H9 (cell line): Measurements from ENCODE around the gene RAB5IF. TPM values are rescaled to one million over a fixed set of nuclear protein-coding genes. Genes with fewer than 3 reads are reported as not detected.

Experiments used
- DNase-seq: peaks from one replicate; pipeline ENCODE4 v3.0.0-alpha.2; 2017
- H2AFZ ChIP-seq: one replicate; pipeline ENCODE4 v1.6.1; 2013; ENCODE audit warnings: mild to moderate bottlenecking, low read length, control low read depth, moderate library complexity
- H2AK5ac ChIP-seq: 2 replicates; pipeline ENCODE4 v1.6.1; 2013; ENCODE audit warnings: low read length, control low read depth, mixed read lengths; ENCODE audit not compliant: insufficient read length
- H2BK120ac ChIP-seq: one replicate; pipeline ENCODE4 v1.6.1; 2013; ENCODE audit warnings: low read depth, mild to moderate bottlenecking, low read length, control low read depth, inconsistent platforms; ENCODE audit not compliant: poor library complexity, severe bottlenecking
- H2BK12ac ChIP-seq: 2 replicates; pipeline ENCODE4 v1.6.1; 2013; ENCODE audit warnings: low read length, control low read depth, mixed read lengths, low read depth; ENCODE audit not compliant: insufficient read length
- H2BK15ac ChIP-seq: 2 replicates; pipeline ENCODE4 v1.6.1; 2013; ENCODE audit warnings: low read depth, low read length, control low read depth
- H2BK20ac ChIP-seq: one replicate; pipeline ENCODE4 v1.6.1; 2013; ENCODE audit warnings: low read depth, mild to moderate bottlenecking, low read length, control low read depth, inconsistent platforms; ENCODE audit not compliant: poor library complexity, severe bottlenecking
- H2BK5ac ChIP-seq: 2 replicates; pipeline ENCODE4 v1.6.1; 2013; ENCODE audit warnings: low read length, control low read depth, mixed read lengths; ENCODE audit not compliant: insufficient read length
- H3K14ac ChIP-seq: 2 replicates; pipeline ENCODE4 v1.6.1; 2013; ENCODE audit warnings: low read length, control low read depth; ENCODE audit not compliant: insufficient read depth
- H3K18ac ChIP-seq: 2 replicates; pipeline ENCODE4 v1.6.1; 2013; ENCODE audit warnings: low read depth, mild to moderate bottlenecking, mixed read lengths, low read length, control low read depth; ENCODE audit not compliant: insufficient read length
- H3K23ac ChIP-seq: 2 replicates; pipeline ENCODE4 v1.6.1; 2013; ENCODE audit warnings: low read length, control low read depth, mixed read lengths, low read depth; ENCODE audit not compliant: insufficient read length
- H3K23me2 ChIP-seq: 2 replicates; pipeline ENCODE4 v1.6.1; 2013; ENCODE audit warnings: low read depth, mild to moderate bottlenecking, mixed read lengths, low read length, control low read depth; ENCODE audit not compliant: insufficient read length, poor library complexity, severe bottlenecking
- H3K27ac ChIP-seq: 2 replicates; pipeline ENCODE4 v1.5.1; 2013; ENCODE audit warnings: low read length, control low read depth, mixed read lengths, low read depth; ENCODE audit not compliant: insufficient read length
- H3K27me3 ChIP-seq: 2 replicates; pipeline ENCODE4 v1.6.1; 2013; ENCODE audit warnings: low read length, control low read depth, inconsistent platforms; ENCODE audit not compliant: insufficient read depth
- H3K4ac ChIP-seq: 2 replicates; pipeline ENCODE4 v1.6.1; 2013; ENCODE audit warnings: low read depth, mild to moderate bottlenecking, control low read depth, inconsistent platforms, low read length, moderate library complexity
- H3K4me1 ChIP-seq: 2 replicates; pipeline ENCODE4 v1.6.1; 2013; ENCODE audit warnings: low read length, control low read depth, inconsistent platforms; ENCODE audit not compliant: insufficient read depth
- H3K4me2 ChIP-seq: 2 replicates; pipeline ENCODE4 v1.6.1; 2013; ENCODE audit warnings: low read length, control low read depth, mixed read lengths; ENCODE audit not compliant: insufficient read length, insufficient read depth
- H3K56ac ChIP-seq: 2 replicates; pipeline ENCODE4 v1.6.1; 2013; ENCODE audit warnings: low read depth, mild to moderate bottlenecking, mixed read lengths, low read length, control low read depth; ENCODE audit not compliant: insufficient read length
- H3K79me1 ChIP-seq: 2 replicates; pipeline ENCODE4 v1.6.1; 2013; ENCODE audit warnings: low read depth, mild to moderate bottlenecking, moderate library complexity, low read length, control low read depth, inconsistent platforms; ENCODE audit not compliant: insufficient read depth, poor library complexity, severe bottlenecking
- H3K79me2 ChIP-seq: 2 replicates; pipeline ENCODE4 v1.6.1; 2013; ENCODE audit warnings: low read length, control low read depth, inconsistent platforms; ENCODE audit not compliant: insufficient read depth
- H3K9ac ChIP-seq: 2 replicates; pipeline ENCODE4 v1.6.1; 2013; ENCODE audit warnings: low read length, control low read depth, mixed read lengths; ENCODE audit not compliant: insufficient read length; ENCODE audit errors: extremely low read depth
- H3K9me3 ChIP-seq: one replicate; pipeline ENCODE4 v1.6.1; 2013; ENCODE audit warnings: low read depth, low read length, inconsistent platforms; ENCODE audit not compliant: control insufficient read depth
- H3T11ph ChIP-seq: one replicate; pipeline ENCODE4 v1.6.1; 2013; ENCODE audit warnings: mild to moderate bottlenecking, low read length, control low read depth, inconsistent platforms
- H4K20me1 ChIP-seq: one replicate; pipeline ENCODE4 v1.6.1; 2013; ENCODE audit not compliant: control insufficient read depth, insufficient read length, insufficient read depth
- H4K5ac ChIP-seq: 2 replicates; pipeline ENCODE4 v1.6.1; 2013; ENCODE audit warnings: low read depth, mild to moderate bottlenecking, mixed read lengths, low read length, control low read depth; ENCODE audit not compliant: insufficient read length
- H4K8ac ChIP-seq: replicated peaks from 2 replicates; pipeline ENCODE4 v1.6.1; 2013; ENCODE audit warnings: low read length, control low read depth, mixed read lengths, low read depth; ENCODE audit not compliant: insufficient read length
- H4K91ac ChIP-seq: 2 replicates; pipeline ENCODE4 v1.6.1; 2013; ENCODE audit warnings: low read depth, mild to moderate bottlenecking, moderate library complexity, mixed read lengths, low read length, control low read depth; ENCODE audit not compliant: insufficient read length
- H3K27ac Mint-ChIP-seq, 3 experiments: 2 replicates in 2 of 3; 3 replicates in 1 of 3; pipeline ENCODE4 v1.8.0; 2020 to 2021; ENCODE audit warnings: mixed read lengths in 3 of 3, mild to moderate bottlenecking in 1 of 3, moderate library complexity in 1 of 3
- H3K27me3 Mint-ChIP-seq: 2 replicates; pipeline ENCODE4 v1.8.0; 2021; ENCODE audit warnings: low read depth, mild to moderate bottlenecking, moderate library complexity, mixed read lengths
- H3K36me3 Mint-ChIP-seq, 3 experiments: 2 replicates in 2 of 3; 3 replicates in 1 of 3; pipeline ENCODE4 v1.8.0; 2020 to 2021; ENCODE audit warnings: low read depth in 3 of 3, mixed read lengths in 3 of 3; ENCODE audit not compliant: insufficient read depth in 1 of 3
- H3K4me1 Mint-ChIP-seq, 2 experiments: 2 replicates each; pipeline ENCODE4 v1.8.0; 2020; ENCODE audit warnings: mixed read lengths in 2 of 2
- H3K4me3 Mint-ChIP-seq, 2 experiments: 2 replicates in 1 of 2; 3 replicates in 1 of 2; pipeline ENCODE4 v1.8.0; 2020 to 2021; ENCODE audit warnings: mild to moderate bottlenecking in 2 of 2, mixed read lengths in 2 of 2, moderate library complexity in 1 of 2
- H3K9me3 Mint-ChIP-seq, 2 experiments: 2 replicates in 1 of 2; 3 replicates in 1 of 2; pipeline ENCODE4 v1.8.0; 2020; ENCODE audit warnings: mild to moderate bottlenecking in 2 of 2, mixed read lengths in 2 of 2, moderate library complexity in 1 of 2
- CTCF ChIP-seq: fragments of 200-600 bp; sonication (generic); conservative IDR thresholded peaks from 3 replicates; pipeline ENCODE4 v1.8.0; 2021; ENCODE audit warnings: antibody characterized with exemption, mild to moderate bottlenecking
- WGBS: extraction: QIAGEN DNeasy Blood & Tissue Kit; methylation state at CpG from one replicate; pipeline ENCODE4 v1.1.7; 2013; ENCODE audit warnings: missing lambda C conversion rate, low lambda C conversion rate, mixed read lengths; ENCODE audit not compliant: insufficient read length; ENCODE audit errors: extremely low coverage; 5-methylcytosine and 5-hydroxymethylcytosine counted together
- total RNA-seq: library from RNA; stranded (reverse); gene quantifications from 2 replicates; pipeline ENCODE4 v1.2.1, GENCODE V29; 2021

The RAB5IF gene
- total RNA-seq, 1 experiment from 2014 or later, result 96.5 TPM

GRCh38 chr20:36644706-36645095 is 39.1 kb downstream of the RAB5IF start:
- no peak for TF ChIP-seq CTCF
- H3K56ac ChIP-seq, result no peak overlapping the region
- H3K4me2 ChIP-seq, result no peak overlapping the region
- no peak overlapping the region for H3K18ac ChIP-seq
- no peaks in the 10 kb centered on the region for H3K9me3 ChIP-seq
- no peak for DNase-seq
- no peaks in the 10 kb centered on the region for H3K23me2 ChIP-seq
- H3K79me2 ChIP-seq, result no peaks in the 10 kb centered on the region
- no peak overlapping the region for H3K4me3 Mint-ChIP-seq
- H3K27me3 ChIP-seq, result no peaks in the 10 kb centered on the region
- peaks cover 33% of the 10 kb centered on the region in 2 experiments for H3K4me1 Mint-ChIP-seq
- no peak overlapping the region for H3K27ac ChIP-seq
- H3K4me1 ChIP-seq, result peaks cover 8% of the 10 kb centered on the region; the same call in 1 of the 2 replicates
- no peak overlapping the region for H3K27ac Mint-ChIP-seq
- H2BK15ac ChIP-seq, result no peak overlapping the region
- H4K5ac ChIP-seq, result no peak overlapping the region
- H2BK20ac ChIP-seq, result no peak overlapping the region
- H3K27me3 Mint-ChIP-seq, result no peaks in the 10 kb centered on the region; the same call in 1 of the 2 replicates
- H4K91ac ChIP-seq, result no peak overlapping the region
- no peak overlapping the region for H2BK5ac ChIP-seq
- no peak overlapping the region for H3K14ac ChIP-seq
- no peak overlapping the region for H2BK120ac ChIP-seq
- H3K9me3 Mint-ChIP-seq, result no peaks in the 10 kb centered on the region
- H4K20me1 ChIP-seq, result no peaks in the 10 kb centered on the region
- H2AFZ ChIP-seq, result no peak overlapping the region
- H3K4ac ChIP-seq, result no peak overlapping the region
- H3K23ac ChIP-seq, result no peak overlapping the region
- no peak overlapping the region for H2AK5ac ChIP-seq
- H4K8ac ChIP-seq, result no peak overlapping the region
- no peak overlapping the region for H2BK12ac ChIP-seq
- H3K79me1 ChIP-seq, result no peaks in the 10 kb centered on the region
- WGBS, result no CpG with 5 or more reads among the region's 7 CpGs
- H3T11ph ChIP-seq, result no peak overlapping the region
- no peaks in the 10 kb centered on the region for H3K36me3 Mint-ChIP-seq
- no peak overlapping the region for H3K9ac ChIP-seq
